HG03432 (cell line): Measurements from ENCODE around the gene IL18RAP.

ENCODE experiments used
- ATAC-seq: cut with Tn5 transposase; IDR thresholded peaks from one replicate; pipeline ENCODE4 v1.9.1; 2021; ENCODE audit warnings: mild to moderate bottlenecking, moderate library complexity; ENCODE audit not compliant: unreplicated experiment

Gene IL18RAP

DNA sequence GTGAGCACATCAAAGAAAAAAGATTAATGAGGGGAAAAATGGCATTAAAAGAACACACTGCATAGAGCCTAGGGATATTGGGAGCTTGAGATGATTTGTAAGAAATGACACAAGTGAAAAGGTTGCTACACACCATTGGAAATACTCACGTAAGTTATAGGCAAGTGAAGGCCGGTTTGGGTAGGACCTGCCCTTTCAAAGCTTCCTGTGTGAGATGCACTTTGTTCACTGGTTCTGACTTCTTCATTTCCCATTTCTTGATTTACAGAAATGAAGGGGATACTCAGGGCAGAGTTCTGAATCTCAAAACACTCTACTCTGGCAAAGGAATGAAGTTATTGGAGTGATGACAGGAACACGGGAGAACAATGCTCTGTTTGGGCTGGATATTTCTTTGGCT is at the start of gene IL18RAP:
Gene IL18RAP (plus strand): TSS at position 251 of the 400 bp plus-strand sequence. CDS start 118 bp downstream, at position 369.
- ATAC-seq, result no peak

GRCh38 chr2:102376052-102376591 is 46.8 kb upstream of the IL18RAP start:
- ATAC-seq, result no peak

DNA sequence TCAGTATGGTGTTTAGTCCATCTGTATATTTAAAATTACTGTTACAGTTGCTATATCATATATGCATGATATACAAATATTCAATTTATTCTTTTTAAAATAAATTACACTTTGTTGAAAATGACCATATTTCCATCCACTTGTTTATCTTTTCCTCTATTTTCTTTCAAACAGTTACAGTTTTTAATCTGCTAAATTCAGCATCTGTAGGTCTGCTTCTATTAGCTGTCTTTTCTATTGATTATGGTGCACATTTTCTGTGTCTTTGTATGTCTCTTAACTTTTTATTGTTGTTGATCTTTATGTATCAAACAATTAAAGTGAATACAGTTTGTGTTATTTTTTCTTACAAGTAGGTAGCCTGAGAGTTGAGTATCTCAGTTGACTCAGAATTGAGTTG is 39.2 kb upstream of the IL18RAP start:
- ATAC-seq, result no peak

GRCh38 chr2:102385522-102385921 is 37.4 kb upstream of the IL18RAP start:
- ATAC-seq, result no peak

GRCh38 chr2:102386004-102386403 is 37.0 kb upstream of the IL18RAP start:
- no peak for ATAC-seq

DNA sequence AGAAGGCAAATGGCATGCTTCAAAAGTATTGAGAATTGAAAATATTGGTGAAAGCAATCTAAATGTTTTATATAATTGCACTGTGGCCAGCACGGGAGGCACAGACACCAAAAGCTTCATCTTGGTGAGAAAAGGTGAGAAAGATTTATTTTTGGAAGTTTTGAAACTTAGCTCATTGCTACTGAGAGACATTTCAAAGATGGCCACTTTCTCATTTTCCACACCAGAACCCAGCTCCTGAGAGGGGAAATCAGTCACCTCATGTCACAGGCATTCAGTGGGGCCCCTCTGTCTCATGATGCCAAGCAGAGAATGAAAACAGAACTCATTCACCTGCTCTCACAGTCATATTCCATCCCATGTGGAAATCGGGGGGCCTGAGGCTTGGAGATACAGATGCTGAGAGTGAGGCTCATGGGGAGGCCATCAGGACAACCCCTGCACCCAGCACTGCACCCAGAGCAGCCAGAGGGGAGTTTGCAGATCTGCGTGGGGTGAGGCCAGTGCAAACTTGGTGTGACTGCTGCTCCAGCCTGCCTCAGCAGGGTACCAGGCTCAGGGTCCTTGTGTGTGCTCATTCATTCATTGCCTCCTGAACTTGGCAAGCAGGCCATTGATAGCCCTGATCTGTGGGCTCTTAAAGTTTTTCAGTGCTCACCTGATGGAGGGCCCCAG is 36.0 kb upstream of the IL18RAP start:
- ATAC-seq, result peak; percentile 30

DNA sequence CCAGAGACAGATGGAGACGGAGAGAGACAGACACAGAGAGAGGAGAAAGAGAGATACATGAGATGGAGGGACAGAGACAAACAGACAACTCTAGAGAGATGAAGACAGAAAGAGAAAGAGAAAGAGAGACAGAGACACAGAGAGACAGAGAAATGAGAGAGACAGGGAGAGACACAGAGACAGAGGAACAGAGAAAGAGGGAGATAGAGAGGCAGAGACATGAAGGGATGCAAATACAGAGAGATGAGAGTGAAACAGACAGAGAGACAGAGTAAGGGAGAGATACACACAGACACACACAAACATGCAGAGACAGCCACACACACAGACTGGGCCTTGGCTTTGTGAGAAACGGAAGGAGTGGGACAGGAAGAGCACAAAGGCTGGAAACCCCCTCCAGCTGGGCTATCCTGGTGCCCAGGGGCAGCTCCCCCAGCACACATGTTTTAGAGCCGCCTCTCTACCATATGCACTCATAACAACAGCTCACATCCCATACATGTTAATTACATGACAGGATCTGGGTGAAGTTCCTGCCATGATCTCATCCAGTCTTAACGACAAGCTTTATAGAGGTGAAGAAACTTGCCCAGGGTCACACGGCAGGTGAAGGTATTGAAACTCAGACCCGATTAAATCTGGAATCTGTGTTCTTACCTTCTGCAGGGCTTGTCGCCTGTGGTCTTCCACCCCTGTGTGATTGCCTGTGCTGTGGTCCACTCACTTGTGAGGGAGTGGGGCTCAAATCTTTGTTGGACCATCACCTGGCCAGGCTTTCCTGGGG is 35.0 kb upstream of the IL18RAP start:
- peak; percentile 75 for ATAC-seq

- ATAC-seq, result peak; percentile 37
These were observed 31.4 kb upstream of the IL18RAP start for GRCh38 chr2:102391565-102391964.

DNA sequence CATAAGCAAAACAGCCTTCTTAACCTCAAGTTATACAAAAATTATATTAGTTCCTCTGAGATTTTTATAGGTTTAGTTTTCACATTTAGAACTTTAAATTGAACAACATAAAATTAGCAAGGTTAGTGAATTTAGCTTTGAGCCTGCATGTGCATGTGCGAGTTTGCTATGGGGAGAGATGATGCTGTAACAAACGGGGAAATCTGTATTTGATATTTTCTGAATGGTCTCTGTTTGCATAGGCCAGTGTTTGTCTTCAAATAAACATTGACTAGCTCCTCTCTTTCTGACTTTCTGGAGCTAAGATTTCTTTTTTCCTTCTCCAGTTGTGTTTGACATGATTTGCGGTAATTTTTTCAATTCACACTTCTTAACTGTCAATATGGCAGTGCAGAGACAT is 30.9 kb upstream of the IL18RAP start:
- no peak for ATAC-seq

GRCh38 chr2:102392942-102393341 is 30.0 kb upstream of the IL18RAP start:
- ATAC-seq, result no peak

- no peak for ATAC-seq
These were observed 26.9 kb upstream of the IL18RAP start for GRCh38 chr2:102396012-102396411.

DNA sequence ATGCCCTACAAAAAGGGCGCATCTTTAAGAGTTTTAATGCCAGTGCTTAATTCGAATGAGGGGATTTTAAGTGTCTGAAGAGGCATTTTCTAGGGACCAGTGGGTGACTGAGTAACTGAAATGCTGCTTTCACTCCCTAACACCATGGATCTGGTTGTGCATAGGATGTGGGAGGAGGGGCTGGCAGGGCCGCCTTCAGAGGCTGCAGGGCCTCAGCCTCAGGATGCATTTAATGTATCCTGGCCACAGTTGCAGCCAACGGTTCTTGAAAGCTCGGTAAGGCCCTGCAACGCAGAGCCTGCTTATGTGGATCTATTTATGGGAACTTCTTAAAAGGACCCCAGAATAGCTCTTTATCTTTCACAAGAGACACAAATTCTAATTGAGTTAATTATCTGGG is 25.8 kb upstream of the IL18RAP start:
- ATAC-seq, result no peak

DNA sequence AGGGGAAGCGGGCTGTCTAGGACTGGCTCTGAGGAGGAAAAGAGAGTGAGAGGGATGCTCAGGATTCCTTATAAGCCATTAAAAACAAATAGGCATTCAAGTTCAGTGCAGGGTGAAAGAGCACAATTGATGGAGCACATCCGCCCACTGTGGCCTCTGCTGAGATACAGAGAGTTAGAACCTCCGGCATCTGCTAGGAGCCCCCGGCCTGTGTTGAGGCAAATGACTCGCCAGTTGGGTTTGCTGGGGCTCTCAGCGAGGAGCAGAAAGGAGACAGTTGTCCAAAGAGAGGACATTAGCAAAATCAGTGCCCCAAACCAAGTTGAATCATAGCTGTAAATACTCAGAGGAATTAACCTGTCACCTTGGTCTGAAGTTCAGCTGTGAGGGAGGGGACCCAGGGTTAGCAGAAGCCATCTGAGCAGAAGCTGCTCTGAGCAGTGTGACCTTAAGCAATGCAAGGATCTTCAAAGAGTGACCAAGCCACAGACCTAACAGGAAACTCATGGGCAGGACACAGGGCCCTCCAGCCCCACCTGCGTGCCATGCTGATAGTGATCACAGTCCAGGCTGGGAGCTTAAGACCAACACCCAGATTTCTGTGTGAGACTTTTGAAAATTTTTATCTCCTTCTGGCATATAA is 23.3 kb upstream of the IL18RAP start:
- no peak for ATAC-seq

DNA sequence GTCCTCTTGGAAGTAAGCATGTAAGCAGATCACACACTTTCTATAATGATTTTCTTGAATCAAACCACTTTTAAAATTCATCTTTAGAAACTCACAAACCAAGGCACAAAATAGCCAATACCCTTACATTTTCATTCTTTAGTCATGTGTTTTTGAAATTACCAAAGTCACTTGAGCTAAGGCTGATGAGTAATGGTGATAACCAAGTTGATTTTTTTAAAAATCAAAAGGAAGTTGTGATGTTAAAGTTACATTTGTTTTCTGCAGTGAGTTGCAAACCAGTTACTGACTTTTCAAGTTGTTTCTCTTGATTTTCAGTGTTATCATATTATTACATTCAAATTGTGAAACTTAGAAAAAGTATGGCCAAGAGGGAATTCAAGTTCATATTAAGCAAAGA is 21.5 kb upstream of the IL18RAP start:
- no peak for ATAC-seq

DNA sequence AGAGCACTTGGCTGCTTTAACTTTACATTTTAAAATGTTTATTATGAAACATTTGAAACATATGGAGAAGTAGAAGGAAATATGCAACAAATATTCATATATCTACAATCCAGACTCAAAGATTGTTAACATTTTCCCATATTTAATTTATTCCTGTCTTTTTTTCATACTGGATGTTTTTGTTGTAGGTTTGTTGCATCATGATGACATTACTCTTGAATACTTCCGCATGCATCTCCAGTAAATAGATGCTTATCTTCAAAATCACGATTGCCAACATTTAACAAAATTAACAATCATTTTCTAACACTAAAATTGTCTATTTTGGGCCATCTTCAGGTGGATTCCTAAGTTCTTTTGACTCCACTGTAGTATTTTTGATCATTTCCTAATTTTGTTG is 21.1 kb upstream of the IL18RAP start:
- no peak for ATAC-seq

GRCh38 chr2:102410952-102411351 is 12.0 kb upstream of the IL18RAP start:
- no peak for ATAC-seq

GRCh38 chr2:102412199-102412598 is 10.8 kb upstream of the IL18RAP start:
- no peak for ATAC-seq

GRCh38 chr2:102417946-102418345 is 5.0 kb upstream of the IL18RAP start:
- peak; percentile 69 for ATAC-seq

DNA sequence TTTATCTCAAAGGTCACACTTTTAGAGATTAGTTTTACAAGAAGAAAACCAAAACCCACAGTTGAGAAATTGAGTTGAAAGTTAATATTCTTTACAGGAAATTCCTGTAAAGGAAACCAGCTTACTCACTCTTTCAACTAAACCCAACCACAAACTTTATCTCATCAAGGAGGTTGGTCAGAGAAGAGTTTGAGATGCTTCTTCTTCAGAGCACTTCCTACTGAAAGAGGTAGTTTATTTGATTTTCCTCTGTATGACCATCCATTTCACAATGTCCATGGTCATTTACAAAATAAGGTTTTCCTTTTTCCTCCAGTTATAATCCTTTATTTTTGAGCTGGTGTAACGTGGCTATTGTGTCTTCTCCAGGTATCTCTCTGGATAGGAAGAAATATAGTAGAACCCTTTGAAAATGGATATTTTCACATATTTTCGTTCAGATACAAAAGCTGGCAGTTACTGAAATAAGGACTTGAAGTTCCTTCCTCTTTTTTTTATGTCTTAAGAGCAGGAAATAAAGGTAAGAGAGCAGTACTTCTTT is 4.5 kb upstream of the IL18RAP start:
- ATAC-seq, result peak; percentile 92

- ATAC-seq, result no peak
These were observed 2.7 kb upstream of the IL18RAP start for GRCh38 chr2:102420290-102420689.
